ENCODE measurements around the gene KRTAP13-1. TPM values are rescaled to one million over a fixed set of nuclear protein-coding genes. Genes with fewer than 3 reads are reported as not detected.

Gene KRTAP13-1
- total RNA-seq, 1 donor from 2014 or later = not detected

Other genes starting within 250 kb of the KRTAP13-1 start
- not detected in 2 replicates for gene CLDN17, start 229.2 kb upstream of the KRTAP13-1 start, total RNA-seq
- not detected in 2 replicates for gene CLDN8, start 179.9 kb upstream of the KRTAP13-1 start, total RNA-seq
- gene KRTAP24-1, start 113.1 kb upstream of the KRTAP13-1 start, total RNA-seq = not detected in 2 replicates
- gene KRTAP25-1, start 106.5 kb upstream of the KRTAP13-1 start, total RNA-seq = not detected in 2 replicates
- gene KRTAP26-1, start 75.7 kb upstream of the KRTAP13-1 start, total RNA-seq = not detected in 2 replicates
- not detected in 2 replicates for gene KRTAP27-1, start 58.3 kb upstream of the KRTAP13-1 start, total RNA-seq
- gene KRTAP23-1, start 47.4 kb upstream of the KRTAP13-1 start, total RNA-seq = not detected in 2 replicates
- gene KRTAP13-2, start 23.8 kb upstream of the KRTAP13-1 start, total RNA-seq = not detected in 2 replicates
- not detected in 2 replicates for gene KRTAP13-3, start 29.9 kb downstream of the KRTAP13-1 start, total RNA-seq
- not detected in 2 replicates for gene KRTAP13-4, start 34.2 kb downstream of the KRTAP13-1 start, total RNA-seq
- not detected in 2 replicates for gene KRTAP15-1, start 44.2 kb downstream of the KRTAP13-1 start, total RNA-seq
- not detected in 2 replicates for gene KRTAP19-1, start 84.3 kb downstream of the KRTAP13-1 start, total RNA-seq
- not detected in 2 replicates for gene KRTAP19-2, start 91.4 kb downstream of the KRTAP13-1 start, total RNA-seq
- not detected in 2 replicates for gene KRTAP19-3, start 96.0 kb downstream of the KRTAP13-1 start, total RNA-seq
- not detected in 2 replicates for gene KRTAP19-4, start 101.1 kb downstream of the KRTAP13-1 start, total RNA-seq
- gene KRTAP19-5, start 106.1 kb downstream of the KRTAP13-1 start, total RNA-seq = not detected in 2 replicates
- not detected in 2 replicates for gene KRTAP19-6, start 145.8 kb downstream of the KRTAP13-1 start, total RNA-seq
- not detected in 2 replicates for gene KRTAP19-7, start 165.3 kb downstream of the KRTAP13-1 start, total RNA-seq
- gene KRTAP22-2, start 194.4 kb downstream of the KRTAP13-1 start, total RNA-seq = not detected in 2 replicates
- gene KRTAP6-3, start 196.4 kb downstream of the KRTAP13-1 start, total RNA-seq = not detected in 2 replicates
- not detected in 2 replicates for gene KRTAP6-2, start 202.9 kb downstream of the KRTAP13-1 start, total RNA-seq
- not detected in 2 replicates for gene KRTAP22-1, start 205.1 kb downstream of the KRTAP13-1 start, total RNA-seq
- gene KRTAP6-1, start 217.9 kb downstream of the KRTAP13-1 start, total RNA-seq = not detected in 2 replicates
- not detected in 2 replicates for gene KRTAP20-1, start 220.4 kb downstream of the KRTAP13-1 start, total RNA-seq
- gene KRTAP20-4, start 224.6 kb downstream of the KRTAP13-1 start, total RNA-seq = not detected in 2 replicates
- not detected in 2 replicates for gene KRTAP20-2, start 239.2 kb downstream of the KRTAP13-1 start, total RNA-seq
- gene KRTAP20-3, start 246.8 kb downstream of the KRTAP13-1 start, total RNA-seq = not detected in 2 replicates